GM12801 (cell line): ENCODE data around the gene PDE8B.

ENCODE experiments used
- TF ChIP-seq, protein P1 (sequence below): IDR thresholded peaks from one replicate; pipeline ENCODE4 v1.5.1; 2011; ENCODE audit warnings: control low read depth; ENCODE audit not compliant: insufficient read length; ENCODE audit errors: extremely low read depth

The PDE8B gene

GRCh38 chr5:77391240-77391765 lies 180.8 kb downstream of the PDE8B start:
- TF ChIP-seq, protein P1, sequence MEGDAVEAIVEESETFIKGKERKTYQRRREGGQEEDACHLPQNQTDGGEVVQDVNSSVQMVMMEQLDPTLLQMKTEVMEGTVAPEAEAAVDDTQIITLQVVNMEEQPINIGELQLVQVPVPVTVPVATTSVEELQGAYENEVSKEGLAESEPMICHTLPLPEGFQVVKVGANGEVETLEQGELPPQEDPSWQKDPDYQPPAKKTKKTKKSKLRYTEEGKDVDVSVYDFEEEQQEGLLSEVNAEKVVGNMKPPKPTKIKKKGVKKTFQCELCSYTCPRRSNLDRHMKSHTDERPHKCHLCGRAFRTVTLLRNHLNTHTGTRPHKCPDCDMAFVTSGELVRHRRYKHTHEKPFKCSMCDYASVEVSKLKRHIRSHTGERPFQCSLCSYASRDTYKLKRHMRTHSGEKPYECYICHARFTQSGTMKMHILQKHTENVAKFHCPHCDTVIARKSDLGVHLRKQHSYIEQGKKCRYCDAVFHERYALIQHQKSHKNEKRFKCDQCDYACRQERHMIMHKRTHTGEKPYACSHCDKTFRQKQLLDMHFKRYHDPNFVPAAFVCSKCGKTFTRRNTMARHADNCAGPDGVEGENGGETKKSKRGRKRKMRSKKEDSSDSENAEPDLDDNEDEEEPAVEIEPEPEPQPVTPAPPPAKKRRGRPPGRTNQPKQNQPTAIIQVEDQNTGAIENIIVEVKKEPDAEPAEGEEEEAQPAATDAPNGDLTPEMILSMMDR: no peak

DNA sequence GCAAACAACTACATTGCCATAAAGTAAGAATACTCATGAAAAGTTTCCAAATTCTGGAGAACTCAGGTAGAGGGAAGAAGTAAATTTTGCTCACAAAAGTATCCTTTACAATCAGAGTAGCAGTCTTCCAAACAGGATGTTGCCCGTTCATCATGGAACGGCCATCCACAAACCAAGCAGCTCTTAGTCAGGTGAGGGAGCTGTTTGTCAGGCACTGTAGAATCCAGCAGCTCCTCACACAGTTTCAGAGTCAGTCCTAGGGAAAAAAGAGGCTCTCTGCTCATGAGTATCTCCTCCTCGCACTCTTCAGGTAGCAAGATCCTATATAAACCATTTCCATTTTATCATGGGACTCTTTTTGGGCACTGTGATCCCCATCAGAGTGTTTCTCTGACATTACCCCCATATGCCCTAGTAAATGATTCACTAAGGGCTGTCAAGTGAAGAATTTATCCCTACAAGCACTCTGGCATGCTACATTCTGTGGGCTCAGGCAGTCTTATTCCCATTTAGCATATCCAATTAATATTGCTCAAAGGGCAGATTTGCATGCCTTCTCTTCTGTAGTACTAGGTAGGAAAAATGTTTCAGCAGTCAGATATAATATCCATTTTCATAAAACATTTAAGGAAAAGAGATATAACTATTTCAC lies 183.7 kb downstream of the PDE8B start:
- TF ChIP-seq, protein P1: no peak

GRCh38 chr5:77396017-77396416 lies 185.5 kb downstream of the PDE8B start:
- TF ChIP-seq, protein P1: no peak

GRCh38 chr5:77397686-77398292 lies 187.3 kb downstream of the PDE8B start:
- TF ChIP-seq, protein P1: no peak

DNA sequence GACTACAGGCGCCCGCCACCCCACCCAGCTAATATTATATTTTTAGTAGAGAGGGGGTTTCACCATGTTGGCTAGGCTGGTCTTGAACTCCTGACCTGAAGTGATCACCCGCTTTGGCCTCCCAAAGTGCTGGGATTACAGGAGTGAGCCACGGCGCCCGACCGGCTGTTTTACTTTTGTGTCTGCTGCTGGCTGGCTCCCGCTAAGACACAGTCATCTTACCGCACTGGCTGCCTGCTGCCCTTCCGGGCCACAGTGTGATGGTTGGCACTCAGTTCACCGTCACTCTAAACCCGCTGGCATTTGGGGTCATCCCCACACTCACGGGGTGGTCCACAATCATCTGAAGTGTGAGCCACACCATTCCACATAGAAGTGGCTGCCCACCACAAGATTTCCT lies 188.0 kb downstream of the PDE8B start:
- TF ChIP-seq, protein P1: no peak

DNA sequence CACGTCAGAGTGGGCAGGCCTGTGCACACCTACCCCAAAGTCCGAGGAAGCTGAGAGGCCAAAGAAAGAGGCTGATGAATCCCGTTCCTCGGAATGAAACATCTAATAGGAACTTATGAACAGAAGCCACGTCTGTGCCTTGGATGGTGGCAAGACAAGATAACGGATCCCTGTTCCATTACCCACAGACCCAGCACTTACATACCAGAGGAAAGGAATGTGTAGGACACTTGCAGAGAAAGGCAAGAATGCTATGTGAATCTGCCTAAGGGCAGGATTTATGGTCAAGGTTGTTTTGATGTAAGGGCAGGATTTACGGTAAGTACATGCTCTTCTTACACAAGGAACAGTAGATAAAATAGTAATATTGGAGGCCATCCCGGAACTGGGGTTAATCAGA lies 188.4 kb downstream of the PDE8B start:
- TF ChIP-seq, protein P1: no peak

- TF ChIP-seq, protein P1: no peak
These were observed 190.2 kb downstream of the PDE8B start for GRCh38 chr5:77400645-77401044.
